ENCODE results near the gene DDX27. TPM values are rescaled to one million over a fixed set of nuclear protein-coding genes. Genes with fewer than 3 reads are reported as not detected.

Gene DDX27
- total and polyA plus RNA-seq, 9 of the 15 experiments (the other 6 are each of a cell fraction or from before 2014, with no cell fraction given), result 17.9 to 79.3 (median 57.0) TPM

- ChIA-PET CTCF (ENCODE audit: low intra/inter-chr PET ratio) (no interaction called here), POLR2A (interaction anchor here (0.6 to 6.0 kb wide), 15 partner anchors 7 to 97 kb away, joined by 3 to 68 read pairs (median 4); no protein-coding TSS in a partner anchor)
- no peak for DNase-seq (ENCODE audit: extremely low read depth in 1 of 4, low spot score in 3 of 4)
- in situ Hi-C loops (cut with MboI) (no loop called here), intact Hi-C loops (cut with micrococcal nuclease) (no loop called here)
- Histone ChIP-seq H3K27ac (ENCODE audit: extremely low read depth, low read depth, low read length) (peak overlapping the region; percentile 95), H3K36me3 (ENCODE audit: control insufficient read depth, insufficient read depth, low read length) (peaks cover 76% of the 10 kb centered on the region), H4K20me1 (replicated peaks; ENCODE audit: control insufficient read depth, insufficient read depth, low read length) (peaks cover 60% of the 10 kb centered on the region), H3K27me3 (ENCODE audit: control insufficient read depth in 2 of 2, insufficient read depth in 2 of 2, low read length in 2 of 2) (no peaks in the 10 kb centered on the region), H3K79me2 (ENCODE audit: control insufficient read depth, insufficient read depth, low read length) (peaks cover 98% of the 10 kb centered on the region), H3K4me2 (ENCODE audit: insufficient read depth, low read length) (peak overlapping the region; percentile 99), H3K9me3 (replicated peaks; ENCODE audit: control insufficient read depth, insufficient read depth, low read depth, low read length) (peaks cover 12% of the 10 kb centered on the region), H3K4me3 (peak overlapping the region; percentile 93), H2AFZ (ENCODE audit: low read depth, low read length) (no peak overlapping the region), H3K9me1 (ENCODE audit: control insufficient read depth, insufficient read depth, low read length) (peaks cover 12% of the 10 kb centered on the region), H3K9ac (ENCODE audit: insufficient read depth in 1 of 2, low read depth in 2 of 2, low read length in 2 of 2) (peak overlapping the region; percentile 91 to 99), H3K4me1 (replicated peaks in 1 of 2; ENCODE audit: control insufficient read depth in 2 of 2, insufficient read depth in 2 of 2, low read length in 2 of 2) (peaks cover 16 to 36% of the 10 kb centered on the region in 2 experiments)
- under 1% methylated on average over 6 of the region's 6 CpGs for WGBS (ENCODE audit: insufficient coverage, low coverage, missing lambda C conversion rate)
- BruUV-seq (replicated peaks), result no TSS peak
- no peak for FAIRE-seq
- no peak for ATAC-seq
- TF ChIP-seq MTA3 (IDR thresholded peaks at IDR 0.05; ENCODE audit: borderline replicate concordance), result no peak
- peak; percentile 8; the same call in 1 of the 2 replicates for TF ChIP-seq POLR2AphosphoS2 (IDR thresholded peaks at IDR 0.05; ENCODE audit: low read length)
- TF ChIP-seq MLLT1 (IDR thresholded peaks at IDR 0.05), result no peak
- no peak for TF ChIP-seq GABPA (tag; conservative IDR thresholded peaks at IDR 0.05; ENCODE audit: low read depth)
- TF ChIP-seq TRIM28 (IDR thresholded peaks at IDR 0.05), result no peak
- TF ChIP-seq ZNF354B (CRISPR knock-in tag; IDR thresholded peaks at IDR 0.05), result no peak
- TF ChIP-seq ZNF512 (tag; IDR thresholded peaks at IDR 0.05), result no peak
- no peak for TF ChIP-seq CREB1 (IDR thresholded peaks at IDR 0.05)
- TF ChIP-seq CREB1 (CRISPR knock-in tag; IDR thresholded peaks at IDR 0.05), result peak; percentile 29; the same call in 1 of the 2 replicates
- TF ChIP-seq TGIF2 (CRISPR knock-in tag; IDR thresholded peaks at IDR 0.05), result peak; percentile 11; the same call in 1 of the 2 replicates
- TF ChIP-seq PTBP1 (IDR thresholded peaks at IDR 0.05; ENCODE audit: low read depth, low read length), result no peak
- TF ChIP-seq HDAC1 (IDR thresholded peaks at IDR 0.05), result peak in 1 of 2 experiments; percentile 3; a peak in 1 of 4 replicates
- no peak for TF ChIP-seq RREB1 (CRISPR knock-in tag; IDR thresholded peaks at IDR 0.05)
- no peak for TF ChIP-seq ZNF316 (IDR thresholded peaks at IDR 0.05)
- no peak for TF ChIP-seq HMGN3 (IDR thresholded peaks at IDR 0.05; ENCODE audit: borderline replicate concordance, extremely low read depth, insufficient read length, low read depth, low read length)
Measured at GRCh38 chr20:49280463-49281058, 61.3 kb downstream of the DDX27 start.
